Measurements from ENCODE around the gene GSG1L.

The GSG1L gene

GRCh38 chr16:27829975-27830374, 233.5 kb downstream of the GSG1L start:
- TF ChIP-seq EP300 (IDR thresholded peaks at IDR 0.05; ENCODE audit: borderline replicate concordance) (no peak), TAF1 (IDR thresholded peaks at IDR 0.05; ENCODE audit: low read depth) (no peak), CEBPB (IDR thresholded peaks at IDR 0.05) (no peak), FOXM1 (IDR thresholded peaks at IDR 0.05; ENCODE audit: borderline replicate concordance, low read depth) (no peak), MAX (IDR thresholded peaks at IDR 0.05) (no peak), RAD21 (IDR thresholded peaks at IDR 0.05; ENCODE audit: low read depth) (no peak), ZBTB7A (IDR thresholded peaks at IDR 0.05; ENCODE audit: low read depth) (no peak), NFIC (IDR thresholded peaks at IDR 0.05) (no peak), EGR1 (IDR thresholded peaks at IDR 0.05) (no peak)
- TF ChIP-seq, protein P1, sequence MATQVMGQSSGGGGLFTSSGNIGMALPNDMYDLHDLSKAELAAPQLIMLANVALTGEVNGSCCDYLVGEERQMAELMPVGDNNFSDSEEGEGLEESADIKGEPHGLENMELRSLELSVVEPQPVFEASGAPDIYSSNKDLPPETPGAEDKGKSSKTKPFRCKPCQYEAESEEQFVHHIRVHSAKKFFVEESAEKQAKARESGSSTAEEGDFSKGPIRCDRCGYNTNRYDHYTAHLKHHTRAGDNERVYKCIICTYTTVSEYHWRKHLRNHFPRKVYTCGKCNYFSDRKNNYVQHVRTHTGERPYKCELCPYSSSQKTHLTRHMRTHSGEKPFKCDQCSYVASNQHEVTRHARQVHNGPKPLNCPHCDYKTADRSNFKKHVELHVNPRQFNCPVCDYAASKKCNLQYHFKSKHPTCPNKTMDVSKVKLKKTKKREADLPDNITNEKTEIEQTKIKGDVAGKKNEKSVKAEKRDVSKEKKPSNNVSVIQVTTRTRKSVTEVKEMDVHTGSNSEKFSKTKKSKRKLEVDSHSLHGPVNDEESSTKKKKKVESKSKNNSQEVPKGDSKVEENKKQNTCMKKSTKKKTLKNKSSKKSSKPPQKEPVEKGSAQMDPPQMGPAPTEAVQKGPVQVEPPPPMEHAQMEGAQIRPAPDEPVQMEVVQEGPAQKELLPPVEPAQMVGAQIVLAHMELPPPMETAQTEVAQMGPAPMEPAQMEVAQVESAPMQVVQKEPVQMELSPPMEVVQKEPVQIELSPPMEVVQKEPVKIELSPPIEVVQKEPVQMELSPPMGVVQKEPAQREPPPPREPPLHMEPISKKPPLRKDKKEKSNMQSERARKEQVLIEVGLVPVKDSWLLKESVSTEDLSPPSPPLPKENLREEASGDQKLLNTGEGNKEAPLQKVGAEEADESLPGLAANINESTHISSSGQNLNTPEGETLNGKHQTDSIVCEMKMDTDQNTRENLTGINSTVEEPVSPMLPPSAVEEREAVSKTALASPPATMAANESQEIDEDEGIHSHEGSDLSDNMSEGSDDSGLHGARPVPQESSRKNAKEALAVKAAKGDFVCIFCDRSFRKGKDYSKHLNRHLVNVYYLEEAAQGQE (IDR thresholded peaks at IDR 0.05; ENCODE audit: low read depth) = no peak

- TF ChIP-seq YY1 (IDR thresholded peaks at IDR 0.05; ENCODE audit: low read depth) = no peak
- no peak for TF ChIP-seq MAX (IDR thresholded peaks at IDR 0.05)
- TF ChIP-seq FOXM1 (IDR thresholded peaks at IDR 0.05; ENCODE audit: borderline replicate concordance, low read depth) = no peak
- no peak for TF ChIP-seq USF1 (IDR thresholded peaks at IDR 0.05)
- no peak for TF ChIP-seq ZBTB7A (IDR thresholded peaks at IDR 0.05; ENCODE audit: low read depth)
- no peak for TF ChIP-seq CREB1 (IDR thresholded peaks at IDR 0.05; ENCODE audit: low read depth)
- TF ChIP-seq TEAD4 (IDR thresholded peaks at IDR 0.05) = no peak
- no peak for TF ChIP-seq EP300 (IDR thresholded peaks at IDR 0.05; ENCODE audit: borderline replicate concordance)
- no peak for TF ChIP-seq RAD21 (IDR thresholded peaks at IDR 0.05; ENCODE audit: low read depth)
Measured at GRCh38 chr16:27828671-27829070, 234.8 kb downstream of the GSG1L start.

- TF ChIP-seq YY1 (IDR thresholded peaks at IDR 0.05; ENCODE audit: low read depth) (no peak), CEBPB (IDR thresholded peaks at IDR 0.05) (no peak), ZBTB7A (IDR thresholded peaks at IDR 0.05; ENCODE audit: low read depth) (no peak), USF1 (IDR thresholded peaks at IDR 0.05) (no peak)
Measured at GRCh38 chr16:27827765-27828164, 235.7 kb downstream of the GSG1L start.

- TF ChIP-seq NFIC (IDR thresholded peaks at IDR 0.05) (no peak), RAD21 (IDR thresholded peaks at IDR 0.05; ENCODE audit: low read depth) (no peak), FOXM1 (IDR thresholded peaks at IDR 0.05; ENCODE audit: borderline replicate concordance, low read depth) (no peak), CREB1 (IDR thresholded peaks at IDR 0.05; ENCODE audit: low read depth) (no peak), USF1 (IDR thresholded peaks at IDR 0.05) (no peak)
Measured at GRCh38 chr16:27826893-27827289, 236.6 kb downstream of the GSG1L start.

- TF ChIP-seq TAF1 (IDR thresholded peaks at IDR 0.05; ENCODE audit: low read depth) (no peak), EP300 (IDR thresholded peaks at IDR 0.05; ENCODE audit: borderline replicate concordance) (no peak), RAD21 (IDR thresholded peaks at IDR 0.05; ENCODE audit: low read depth) (no peak), FOXM1 (IDR thresholded peaks at IDR 0.05; ENCODE audit: borderline replicate concordance, low read depth) (no peak), ZBTB7A (IDR thresholded peaks at IDR 0.05; ENCODE audit: low read depth) (no peak), MAX (IDR thresholded peaks at IDR 0.05) (no peak), TCF12 (IDR thresholded peaks at IDR 0.05; ENCODE audit: low read depth) (no peak), USF1 (IDR thresholded peaks at IDR 0.05) (no peak), NFIC (IDR thresholded peaks at IDR 0.05) (no peak), EGR1 (IDR thresholded peaks at IDR 0.05) (no peak), YY1 (IDR thresholded peaks at IDR 0.05; ENCODE audit: low read depth) (no peak), CREB1 (IDR thresholded peaks at IDR 0.05; ENCODE audit: low read depth) (no peak), TEAD4 (IDR thresholded peaks at IDR 0.05) (no peak)
- TF ChIP-seq, protein P1 (IDR thresholded peaks at IDR 0.05; ENCODE audit: low read depth) = no peak
Measured at GRCh38 chr16:27826081-27826892, 237.2 kb downstream of the GSG1L start.
